Measurements from ENCODE around the gene C1orf122.

DNA sequence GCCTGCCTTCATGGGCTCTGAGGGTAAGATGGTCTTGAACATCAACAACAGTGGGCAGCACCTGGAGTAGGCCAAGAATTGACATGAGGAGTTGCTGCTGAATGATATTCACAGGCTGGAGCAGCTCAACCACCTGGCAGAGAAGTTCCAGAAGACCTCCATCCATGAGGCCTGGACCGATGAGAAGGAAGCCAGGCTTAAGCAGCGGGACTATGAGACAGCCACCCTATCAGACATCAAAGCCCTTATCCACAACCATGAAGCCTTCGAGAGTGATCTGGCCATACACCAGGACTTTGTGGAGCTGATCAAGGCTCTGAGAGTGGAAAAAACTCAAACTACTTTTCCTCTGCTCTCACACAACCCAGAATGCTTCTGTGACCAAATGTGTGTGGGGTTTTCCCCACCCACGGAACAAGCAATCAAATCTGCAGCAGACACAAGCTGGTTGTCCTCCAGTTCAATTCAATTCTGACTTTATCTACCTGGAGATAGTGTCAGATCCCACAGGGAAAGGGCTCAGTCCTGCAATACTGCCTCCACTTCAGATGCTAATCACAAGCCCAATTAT lies 30.6 kb upstream of the C1orf122 start:
- TF ChIP-seq NFYB (CRISPR knock-in tag; conservative IDR thresholded peaks at IDR 0.05; ENCODE audit: low read depth): no peak
- TF ChIP-seq, protein P1, sequence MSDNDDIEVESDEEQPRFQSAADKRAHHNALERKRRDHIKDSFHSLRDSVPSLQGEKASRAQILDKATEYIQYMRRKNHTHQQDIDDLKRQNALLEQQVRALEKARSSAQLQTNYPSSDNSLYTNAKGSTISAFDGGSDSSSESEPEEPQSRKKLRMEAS (CRISPR knock-in tag; IDR thresholded peaks at IDR 0.05): no peak
- TF ChIP-seq, protein P2, sequence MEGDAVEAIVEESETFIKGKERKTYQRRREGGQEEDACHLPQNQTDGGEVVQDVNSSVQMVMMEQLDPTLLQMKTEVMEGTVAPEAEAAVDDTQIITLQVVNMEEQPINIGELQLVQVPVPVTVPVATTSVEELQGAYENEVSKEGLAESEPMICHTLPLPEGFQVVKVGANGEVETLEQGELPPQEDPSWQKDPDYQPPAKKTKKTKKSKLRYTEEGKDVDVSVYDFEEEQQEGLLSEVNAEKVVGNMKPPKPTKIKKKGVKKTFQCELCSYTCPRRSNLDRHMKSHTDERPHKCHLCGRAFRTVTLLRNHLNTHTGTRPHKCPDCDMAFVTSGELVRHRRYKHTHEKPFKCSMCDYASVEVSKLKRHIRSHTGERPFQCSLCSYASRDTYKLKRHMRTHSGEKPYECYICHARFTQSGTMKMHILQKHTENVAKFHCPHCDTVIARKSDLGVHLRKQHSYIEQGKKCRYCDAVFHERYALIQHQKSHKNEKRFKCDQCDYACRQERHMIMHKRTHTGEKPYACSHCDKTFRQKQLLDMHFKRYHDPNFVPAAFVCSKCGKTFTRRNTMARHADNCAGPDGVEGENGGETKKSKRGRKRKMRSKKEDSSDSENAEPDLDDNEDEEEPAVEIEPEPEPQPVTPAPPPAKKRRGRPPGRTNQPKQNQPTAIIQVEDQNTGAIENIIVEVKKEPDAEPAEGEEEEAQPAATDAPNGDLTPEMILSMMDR (IDR thresholded peaks at IDR 0.05): no peak
- no peak for TF ChIP-seq IRF2 (CRISPR knock-in tag; IDR thresholded peaks at IDR 0.05; ENCODE audit: borderline replicate concordance, low read depth)
- TF ChIP-seq, protein P3, sequence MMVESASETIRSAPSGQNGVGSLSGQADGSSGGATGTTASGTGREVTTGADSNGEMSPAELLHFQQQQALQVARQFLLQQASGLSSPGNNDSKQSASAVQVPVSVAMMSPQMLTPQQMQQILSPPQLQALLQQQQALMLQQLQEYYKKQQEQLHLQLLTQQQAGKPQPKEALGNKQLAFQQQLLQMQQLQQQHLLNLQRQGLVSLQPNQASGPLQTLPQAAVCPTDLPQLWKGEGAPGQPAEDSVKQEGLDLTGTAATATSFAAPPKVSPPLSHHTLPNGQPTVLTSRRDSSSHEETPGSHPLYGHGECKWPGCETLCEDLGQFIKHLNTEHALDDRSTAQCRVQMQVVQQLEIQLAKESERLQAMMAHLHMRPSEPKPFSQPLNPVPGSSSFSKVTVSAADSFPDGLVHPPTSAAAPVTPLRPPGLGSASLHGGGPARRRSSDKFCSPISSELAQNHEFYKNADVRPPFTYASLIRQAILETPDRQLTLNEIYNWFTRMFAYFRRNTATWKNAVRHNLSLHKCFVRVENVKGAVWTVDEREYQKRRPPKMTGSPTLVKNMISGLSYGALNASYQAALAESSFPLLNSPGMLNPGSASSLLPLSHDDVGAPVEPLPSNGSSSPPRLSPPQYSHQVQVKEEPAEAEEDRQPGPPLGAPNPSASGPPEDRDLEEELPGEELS (CRISPR knock-in tag; IDR thresholded peaks at IDR 0.05): no peak

Measured in WTC11 (cell line).